Measurements from ENCODE around the gene TSPO2. TPM values are rescaled to one million over a fixed set of nuclear protein-coding genes. Genes with fewer than 3 reads are reported as not detected.
A peak's percentile ranks its signal among the peaks of the same experiment; 100 is the strongest.

TSPO2 gene
- total and polyA plus RNA-seq, 2 of the 4 experiments (the other 2 are of a cell fraction) = not detected

GRCh38 chr6:41039060-41039998, 2.9 kb upstream of the TSPO2 start, which contains the start of gene UNC5CL:
TSS of gene UNC5CL (minus strand) at chr6:41039221. CDS start at chr6:41035074, 4,147 bp downstream.
- H3K9me1 ChIP-seq (ENCODE audit: insufficient read depth, low read length) = no peaks in the 10 kb centered on the region
- no peaks in the 10 kb centered on the region for H3K4me1 ChIP-seq (ENCODE audit: control insufficient read depth, insufficient read depth, low read length)
- no peak within 1 kb of the TSS for H3K4me3 ChIP-seq (ENCODE audit: insufficient read depth, low read depth, low read length)
- ATAC-seq (ENCODE audit: low read depth) (peak; percentile 78), DNase-seq (no peak)
- no peak within 1 kb of the TSS for H2AK5ac ChIP-seq (ENCODE audit: low read depth, low read length)
- ChIA-PET POLR2A (ENCODE audit: unreplicated experiment) (no interaction called here), CTCF (interaction anchor here (0.9 to 2.5 kb wide), 3 partner anchors 12 to 151 kb away, joined by 3 to 11 read pairs (median 4); no protein-coding TSS in a partner anchor)
- no peak within 1 kb of the TSS for H4K91ac ChIP-seq (ENCODE audit: insufficient read depth, low read depth, low read length)
- no peak within 1 kb of the TSS for H2BK5ac ChIP-seq (ENCODE audit: low read depth, low read length, poor library complexity, severe bottlenecking)
- H3K18ac ChIP-seq (ENCODE audit: low read depth, low read length) = no peak within 1 kb of the TSS
- no TSS peak for BruUV-seq (replicated peaks)
- in situ Hi-C loops (cut with MboI; ENCODE audit: low sequenced_read_pairs) (loop anchor here (25.0 kb wide), 2 partner anchors 1052 to 1677 kb away; no protein-coding TSS in a partner anchor), intact Hi-C loops (cut with micrococcal nuclease) (no loop called here), dilution Hi-C loops (cut with HindIII; ENCODE audit: low sequenced_read_pairs, unreplicated experiment) (no loop called here)
- no peaks in the 10 kb centered on the region for H3K9me3 ChIP-seq (ENCODE audit: control insufficient read depth, insufficient read depth, low read length)
- H3K79me1 ChIP-seq (ENCODE audit: low read depth in 1 of 2, low read length in 2 of 2) = no peaks in the 10 kb centered on the region
- H2AK9ac ChIP-seq (replicated peaks; ENCODE audit: low read depth, low read length, poor library complexity) = no peak within 1 kb of the TSS
- no peak within 1 kb of the TSS for H3K4ac ChIP-seq (ENCODE audit: low read depth, low read length)
- H3K27me3 ChIP-seq (ENCODE audit: control insufficient read depth, insufficient read depth, low read length) = peaks cover 14% of the 10 kb centered on the region
- H2BK15ac ChIP-seq (ENCODE audit: low read depth, low read length) = no peak within 1 kb of the TSS
- no peak within 1 kb of the TSS for H3K23ac ChIP-seq (ENCODE audit: low read depth, low read length)
- no peak within 1 kb of the TSS for H3K27ac ChIP-seq (ENCODE audit: insufficient read depth, low read length)
- no peak within 1 kb of the TSS for H3K14ac ChIP-seq (replicated peaks; ENCODE audit: low read depth, low read length)
- H3K56ac ChIP-seq (ENCODE audit: extremely low read depth, insufficient read depth, low read length) = no peak within 1 kb of the TSS
- H4K20me1 ChIP-seq (ENCODE audit: insufficient read depth, low read length) = no peaks in the 10 kb centered on the region
- H3K36me3 ChIP-seq (ENCODE audit: control insufficient read depth, insufficient read depth, low read length) = no peaks in the 10 kb centered on the region
- no peak within 1 kb of the TSS for H2AFZ ChIP-seq (replicated peaks; ENCODE audit: low read length, poor library complexity)
- H4K8ac ChIP-seq (ENCODE audit: low read depth in 2 of 2, low read length in 2 of 2) = no peak within 1 kb of the TSS
- no peak within 1 kb of the TSS for H4K5ac ChIP-seq (ENCODE audit: low read depth, low read length)
- no peak within 1 kb of the TSS for H3K4me2 ChIP-seq (ENCODE audit: low read depth, low read length)
- no peak within 1 kb of the TSS for H2BK120ac ChIP-seq (ENCODE audit: low read depth, low read length)
- no peak within 1 kb of the TSS for H2BK20ac ChIP-seq (ENCODE audit: low read depth, low read length)
- WGBS, 2 experiments (ENCODE audit: extremely low coverage in 2 of 2, insufficient read length in 1 of 2) = 72% methylated on average over 6 of the region's 10 CpGs; no CpG with 5 or more reads in 1 of the 2 experiments
- H3K9ac ChIP-seq (ENCODE audit: low read depth, low read length) = no peak within 1 kb of the TSS
- TF ChIP-seq CTCF (conservative IDR thresholded peaks at IDR 0.05; ENCODE audit: low read depth, low read length) = peak; percentile 59
- no peak for TF ChIP-seq RCOR1 (IDR thresholded peaks at IDR 0.05; ENCODE audit: insufficient replicate concordance, low read length)
- no peak for TF ChIP-seq NFE2L2 (IDR thresholded peaks at IDR 0.05; ENCODE audit: low read depth, low read length)
- TF ChIP-seq ELK1 (IDR thresholded peaks at IDR 0.05; ENCODE audit: borderline replicate concordance, low read depth, low read length) = no peak
- no peak for TF ChIP-seq RFX5 (IDR thresholded peaks at IDR 0.05; ENCODE audit: low read depth, low read length)
- no peak for TF ChIP-seq MAFK (IDR thresholded peaks at IDR 0.05; ENCODE audit: low read depth, low read length)
- no peak for TF ChIP-seq CEBPB (IDR thresholded peaks at IDR 0.05; ENCODE audit: low read depth, low read length)
- peak; percentile 40; the same call in 1 of the 2 replicates for TF ChIP-seq SMC3 (IDR thresholded peaks at IDR 0.05; ENCODE audit: low read depth, low read length)
- TF ChIP-seq CHD1 (IDR thresholded peaks at IDR 0.05; ENCODE audit: low read depth, low read length) = no peak
- TF ChIP-seq MAZ (IDR thresholded peaks at IDR 0.05; ENCODE audit: borderline replicate concordance, low read depth, low read length) = no peak
- TF ChIP-seq RAD21 (IDR thresholded peaks at IDR 0.05; ENCODE audit: low read length) = 0 out of 2 replicates have a peak, but pooled peaks have one; percentile 31
- no peak for TF ChIP-seq USF2 (IDR thresholded peaks at IDR 0.05; ENCODE audit: low read depth, low read length)
- no peak for TF ChIP-seq BHLHE40 (IDR thresholded peaks at IDR 0.05; ENCODE audit: low read depth, low read length)
